Osteocyte (in vitro differentiated cells): ENCODE measurements around the gene RTN4RL1. TPM values are rescaled to one million over a fixed set of nuclear protein-coding genes. Genes with fewer than 3 reads are reported as not detected.

Experiments used
- DNase-seq: peaks from one replicate; pipeline ENCODE4 v3.0.0; 2021; ENCODE audit warnings: mixed read lengths; ENCODE audit not compliant: unreplicated experiment; ENCODE audit errors: extremely low spot score
- H3K27ac Mint-ChIP-seq: one replicate; pipeline ENCODE4 v1.8.0; 2021; ENCODE audit warnings: mild to moderate bottlenecking, mixed read lengths; ENCODE audit not compliant: unreplicated experiment
- H3K27me3 Mint-ChIP-seq: one replicate; pipeline ENCODE4 v1.8.0; 2021; ENCODE audit warnings: mixed read lengths; ENCODE audit not compliant: unreplicated experiment
- H3K36me3 Mint-ChIP-seq: one replicate; pipeline ENCODE4 v1.8.0; 2021; ENCODE audit warnings: mixed read lengths; ENCODE audit not compliant: unreplicated experiment
- H3K4me1 Mint-ChIP-seq: one replicate; pipeline ENCODE4 v1.8.0; 2021; ENCODE audit warnings: mixed read lengths; ENCODE audit not compliant: unreplicated experiment
- H3K4me3 Mint-ChIP-seq: one replicate; pipeline ENCODE4 v1.8.0; 2021; ENCODE audit warnings: mild to moderate bottlenecking, moderate library complexity, mixed read lengths; ENCODE audit not compliant: unreplicated experiment
- H3K9me3 Mint-ChIP-seq: one replicate; pipeline ENCODE4 v1.8.0; 2021; ENCODE audit warnings: mixed read lengths; ENCODE audit not compliant: unreplicated experiment
- total RNA-seq: library from RNA; stranded (reverse); gene quantifications from 2 replicates; pipeline ENCODE4 v1.2.1, GENCODE V29; 2021
- TF ChIP-seq, protein P1 (sequence below): fragments of 200-600 bp; sonication (generic); IDR thresholded peaks from 2 replicates; pipeline ENCODE4 v1.5.0; 2021; ENCODE audit warnings: antibody characterized with exemption, mild to moderate bottlenecking, moderate library complexity

Gene RTN4RL1
- total RNA-seq, 1 donor from 2014 or later = 3.7 TPM

DNA sequence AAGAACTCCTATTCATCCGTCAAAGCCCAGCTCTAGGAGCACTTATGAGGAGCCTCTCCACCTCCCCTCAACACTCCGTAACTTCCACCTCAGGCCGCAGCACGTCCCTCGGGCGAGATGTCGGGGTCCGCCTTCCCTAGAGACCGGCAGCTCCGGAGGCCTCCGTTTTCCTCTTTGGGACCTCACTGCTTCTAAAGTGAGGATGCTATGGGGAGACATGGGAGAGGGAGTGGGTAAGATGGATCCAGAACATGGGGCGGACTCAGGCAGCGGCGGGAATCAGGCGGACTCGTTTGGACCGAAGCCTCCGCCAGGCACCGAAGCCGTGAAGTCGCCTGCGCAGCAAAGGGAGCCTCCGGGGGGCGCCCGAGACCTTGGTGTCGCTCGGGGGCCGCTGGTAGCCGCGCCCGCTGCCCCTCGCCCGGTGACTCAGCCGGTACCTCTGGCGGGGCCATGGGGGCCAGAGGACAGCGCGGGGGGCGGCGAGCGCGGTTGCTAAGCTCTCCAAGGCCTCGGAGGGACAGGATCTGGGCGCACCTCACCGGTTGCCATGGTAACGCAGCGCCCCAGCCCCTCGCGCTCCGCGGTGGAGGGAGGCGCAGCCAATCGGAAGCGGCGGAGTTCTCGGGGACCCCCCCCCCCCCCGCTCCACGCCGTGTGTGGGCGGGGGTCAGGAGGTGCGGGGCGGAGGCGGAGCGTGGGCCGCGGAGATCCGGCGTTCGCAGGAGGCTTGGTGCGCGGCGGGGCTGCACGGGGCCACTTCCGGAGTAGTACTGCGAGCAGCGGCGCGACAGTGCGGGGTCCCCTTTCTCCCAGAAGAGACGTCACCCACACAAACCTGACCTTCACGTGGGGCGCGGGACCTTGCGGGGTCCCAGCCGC is 28.5 kb upstream of the RTN4RL1 start:
- Mint-ChIP-seq H3K36me3 (no peaks in the 10 kb centered on the region), H3K9me3 (no peaks in the 10 kb centered on the region), H3K4me3 (peak overlapping the region; percentile 62), H3K27me3 (peaks cover 4% of the 10 kb centered on the region), H3K27ac (peak overlapping the region; percentile 56), H3K4me1 (peaks cover 25% of the 10 kb centered on the region)
- peak; percentile 91 for DNase-seq
- TF ChIP-seq, protein P1, sequence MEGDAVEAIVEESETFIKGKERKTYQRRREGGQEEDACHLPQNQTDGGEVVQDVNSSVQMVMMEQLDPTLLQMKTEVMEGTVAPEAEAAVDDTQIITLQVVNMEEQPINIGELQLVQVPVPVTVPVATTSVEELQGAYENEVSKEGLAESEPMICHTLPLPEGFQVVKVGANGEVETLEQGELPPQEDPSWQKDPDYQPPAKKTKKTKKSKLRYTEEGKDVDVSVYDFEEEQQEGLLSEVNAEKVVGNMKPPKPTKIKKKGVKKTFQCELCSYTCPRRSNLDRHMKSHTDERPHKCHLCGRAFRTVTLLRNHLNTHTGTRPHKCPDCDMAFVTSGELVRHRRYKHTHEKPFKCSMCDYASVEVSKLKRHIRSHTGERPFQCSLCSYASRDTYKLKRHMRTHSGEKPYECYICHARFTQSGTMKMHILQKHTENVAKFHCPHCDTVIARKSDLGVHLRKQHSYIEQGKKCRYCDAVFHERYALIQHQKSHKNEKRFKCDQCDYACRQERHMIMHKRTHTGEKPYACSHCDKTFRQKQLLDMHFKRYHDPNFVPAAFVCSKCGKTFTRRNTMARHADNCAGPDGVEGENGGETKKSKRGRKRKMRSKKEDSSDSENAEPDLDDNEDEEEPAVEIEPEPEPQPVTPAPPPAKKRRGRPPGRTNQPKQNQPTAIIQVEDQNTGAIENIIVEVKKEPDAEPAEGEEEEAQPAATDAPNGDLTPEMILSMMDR = peak; percentile 84

DNA sequence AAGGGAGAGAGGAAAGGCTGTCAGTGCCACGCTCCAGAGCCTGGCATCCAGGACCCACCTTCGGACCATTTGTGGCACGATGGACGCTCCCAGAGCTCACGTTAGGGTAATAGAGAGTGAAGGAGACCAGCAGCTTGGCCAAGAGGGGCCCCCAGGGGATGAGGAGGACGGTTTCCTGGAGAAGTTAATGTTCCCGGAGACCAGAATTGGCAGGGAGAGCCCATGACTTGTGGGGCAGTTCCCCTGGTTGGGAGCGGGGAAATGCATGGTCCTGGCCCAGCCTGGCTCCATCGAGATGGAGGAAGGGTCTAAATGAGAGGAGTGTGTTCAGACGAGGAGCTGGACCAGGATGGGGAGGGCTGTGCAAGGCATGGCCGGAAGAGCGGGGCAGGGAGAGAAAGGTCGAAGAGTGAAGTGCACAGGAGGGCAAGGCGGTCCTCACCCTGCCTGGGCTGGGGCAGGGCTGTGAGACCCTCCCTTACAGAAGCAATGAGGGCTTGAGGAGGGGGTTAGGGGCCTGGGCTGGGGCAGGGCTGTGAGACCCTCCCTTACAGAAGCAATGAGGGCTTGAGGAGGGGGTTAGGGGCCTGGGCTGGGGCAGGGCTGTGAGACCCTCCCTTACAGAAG is 26.9 kb upstream of the RTN4RL1 start:
- TF ChIP-seq, protein P1 = no peak
- Mint-ChIP-seq H3K9me3 (no peaks in the 10 kb centered on the region), H3K4me3 (peak overlapping the region; percentile 26), H3K4me1 (peaks cover 25% of the 10 kb centered on the region), H3K27ac (peak overlapping the region; percentile 25), H3K27me3 (peaks cover 4% of the 10 kb centered on the region), H3K36me3 (no peaks in the 10 kb centered on the region)
- no peak for DNase-seq

DNA sequence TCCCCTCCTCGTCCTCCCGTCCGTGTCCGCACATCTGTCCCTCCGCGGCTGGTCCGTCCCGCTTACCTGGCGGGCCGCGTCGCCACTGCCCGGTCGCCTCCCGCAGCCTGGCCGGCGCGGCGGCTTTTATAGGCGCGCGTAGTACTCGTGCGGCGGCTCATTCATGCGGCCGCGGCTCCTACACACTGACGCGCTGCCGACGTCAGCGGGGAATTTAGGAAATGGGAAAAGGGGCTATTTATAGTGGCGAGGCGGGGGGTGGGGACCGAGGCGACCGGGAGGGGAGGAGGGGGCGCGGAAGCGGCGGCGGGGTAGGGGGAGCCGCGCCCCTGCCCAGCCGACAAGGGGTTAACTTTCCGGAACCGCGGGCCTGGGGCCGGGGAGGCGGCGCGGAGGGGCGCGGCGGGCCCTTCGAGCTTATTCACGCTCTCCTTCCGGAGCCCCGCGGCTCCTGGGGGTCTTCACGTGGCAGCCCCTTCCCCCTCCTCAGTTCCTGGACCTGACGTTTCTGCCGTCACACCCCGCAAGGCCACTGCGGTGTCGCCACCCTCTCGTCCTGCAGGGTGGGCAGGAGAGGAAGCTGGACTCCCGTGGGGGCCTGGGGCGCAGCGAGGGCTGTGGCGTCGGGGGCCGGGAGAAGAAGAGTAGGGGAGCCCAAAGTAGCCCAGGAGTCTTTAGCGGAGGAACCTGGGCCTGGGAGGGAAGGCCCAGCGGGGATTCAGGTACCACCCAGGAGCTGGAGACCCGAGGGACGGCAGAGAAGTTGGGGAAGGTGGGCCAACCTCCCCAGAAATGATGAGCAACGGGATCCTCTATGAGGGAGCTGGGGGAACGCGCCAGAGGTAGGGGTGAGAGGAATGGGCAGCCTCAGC is 26.2 kb upstream of the RTN4RL1 start:
- peak; percentile 81 for DNase-seq
- Mint-ChIP-seq H3K9me3 (no peaks in the 10 kb centered on the region), H3K36me3 (no peaks in the 10 kb centered on the region), H3K27me3 (peaks cover 4% of the 10 kb centered on the region), H3K4me1 (peaks cover 25% of the 10 kb centered on the region), H3K27ac (no peak overlapping the region), H3K4me3 (peak overlapping the region; percentile 26)
- TF ChIP-seq, protein P1 = no peak

DNA sequence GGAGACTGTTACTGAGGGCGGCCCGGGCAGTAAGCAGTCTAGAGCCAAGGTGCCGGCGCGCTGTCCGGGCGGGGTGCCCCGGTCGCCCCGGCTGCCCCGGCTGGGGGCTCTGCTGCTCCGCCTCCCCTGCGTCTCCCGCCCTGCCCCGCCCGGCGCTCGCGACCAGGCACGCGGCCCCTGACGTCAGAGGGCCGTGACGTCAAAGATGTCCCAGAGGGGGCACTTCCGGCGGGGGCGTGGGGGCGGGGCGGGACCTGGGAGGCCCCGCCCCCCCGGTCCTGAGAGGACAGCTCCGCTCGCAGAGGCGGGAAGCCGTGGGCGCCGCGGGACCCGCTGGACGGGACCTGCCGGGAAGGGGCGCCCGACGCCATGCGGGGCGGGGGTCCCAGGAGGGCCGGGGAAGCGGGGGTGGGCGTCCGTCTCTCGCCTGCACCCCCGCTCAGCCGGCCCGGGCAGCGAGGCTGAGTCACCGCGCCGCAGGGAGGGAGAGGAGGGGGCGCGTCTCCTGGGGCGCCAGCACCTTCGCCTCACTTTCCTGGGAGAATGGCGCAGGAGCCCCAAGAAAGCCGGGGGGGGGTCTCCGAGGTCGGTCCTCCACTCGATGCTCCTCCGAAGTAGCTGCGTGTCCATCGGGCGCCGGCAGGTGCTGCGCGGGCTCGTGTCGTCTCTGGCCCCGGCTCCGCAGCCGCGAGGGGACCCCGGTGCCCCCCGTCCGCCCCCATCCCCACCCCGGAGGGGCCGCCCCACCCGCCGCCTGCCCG is 25.3 kb upstream of the RTN4RL1 start:
- no peaks in the 10 kb centered on the region for H3K36me3 Mint-ChIP-seq

More for the DNA sequence above, 25.3 kb upstream of the RTN4RL1 start:
- peaks cover 25% of the 10 kb centered on the region for H3K4me1 Mint-ChIP-seq
- H3K4me3 Mint-ChIP-seq = no peak overlapping the region
- TF ChIP-seq, protein P1 = no peak
- peak; percentile 86 for DNase-seq
- H3K9me3 Mint-ChIP-seq = no peaks in the 10 kb centered on the region
- no peak overlapping the region for H3K27ac Mint-ChIP-seq
- H3K27me3 Mint-ChIP-seq = peaks cover 4% of the 10 kb centered on the region
